Lung (tissue), 12 donors: ENCODE data around the gene NOS1AP. TPM values are rescaled to one million over a fixed set of nuclear protein-coding genes. Genes with fewer than 3 reads are reported as not detected.

Experiments used
- ATAC-seq: fragments of 200-7000 bp; cut with Tn5 transposase; one replicate; pipeline ENCODE4 v1.9.1; 2020; ENCODE audit warnings: moderate number of reproducible peaks; ENCODE audit not compliant: insufficient read depth, low FRiP score
- DNase-seq, 3 donors: peaks; one replicate each; pipeline ENCODE4 v3.0.0-alpha.2; 2013 to 2017
- H3K27ac ChIP-seq, 2 donors: one replicate each; pipeline ENCODE4 v1.5.1; 2013; ENCODE audit warnings: mild to moderate bottlenecking in 2 of 2, moderate library complexity in 2 of 2, control low read depth in 1 of 2, inconsistent platforms in 1 of 2, low read depth in 1 of 2, low read length in 1 of 2
- H3K27me3 ChIP-seq, 3 donors: one replicate each; pipeline ENCODE4 v1.5.1; 2013; ENCODE audit warnings: low read length in 2 of 3; ENCODE audit not compliant: control insufficient read depth in 3 of 3, insufficient read depth in 3 of 3
- H3K36me3 ChIP-seq, 4 donors: one replicate each; pipeline ENCODE4 v1.5.1; 2013; ENCODE audit warnings: low read length in 4 of 4, mild to moderate bottlenecking in 1 of 4, moderate library complexity in 1 of 4; ENCODE audit not compliant: control insufficient read depth in 4 of 4, insufficient read depth in 4 of 4
- H3K4me1 ChIP-seq, 5 donors: one replicate each; pipeline ENCODE4 v1.5.1; 2013; ENCODE audit warnings: low read length in 5 of 5, mild to moderate bottlenecking in 2 of 5, moderate library complexity in 1 of 5; ENCODE audit not compliant: control insufficient read depth in 5 of 5, insufficient read depth in 5 of 5
- H3K4me3 ChIP-seq: one replicate; pipeline ENCODE4 v1.5.1; 2013; ENCODE audit warnings: mild to moderate bottlenecking, control low read depth, moderate library complexity
- H3K9ac ChIP-seq, 2 donors: one replicate each; pipeline ENCODE4 v1.5.1; 2013; ENCODE audit warnings: low read length in 2 of 2, control low read depth in 1 of 2; ENCODE audit not compliant: insufficient read depth in 1 of 2
- H3K9me3 ChIP-seq, 4 donors: one replicate each; pipeline ENCODE4 v1.5.1; 2013; ENCODE audit warnings: low read length in 3 of 4, mild to moderate bottlenecking in 1 of 4, moderate library complexity in 1 of 4; ENCODE audit not compliant: control insufficient read depth in 4 of 4, insufficient read depth in 3 of 4
- CTCF ChIP-seq: IDR thresholded peaks from 2 replicates; pipeline ENCODE4 v1.5.1; 2012; ENCODE audit warnings: mild to moderate bottlenecking; ENCODE audit errors: control extremely low read depth, extremely low read depth
- WGBS, 2 donors: extraction: QIAGEN DNeasy Blood & Tissue Kit; methylation state at CpG; one replicate each; pipeline ENCODE4 v1.1.7; 2013; 5-methylcytosine and 5-hydroxymethylcytosine counted together
- polyA plus RNA-seq, 2 donors: library from polyadenylated mRNA; stranded (reverse); fragments of 200-250 nt; gene quantifications; one replicate each; pipeline ENCODE4 v1.2.1, GENCODE V29; 2013
- total RNA-seq, 2 donors: library from RNA; depleted of rRNA in 1 of 2; stranded (reverse); fragments of >200 nt in 1 of 2; gene quantifications; one replicate each; pipeline ENCODE4 v1.2.1, GENCODE V29; 2014 to 2021
- donor health status: control.
- donor health status: control.
- donor health status: Bipolar disorder and iron deficiency.
- donor health status: healthy.
- donor health status: DM: yes; HTN: yes; CAD: no.

Gene NOS1AP
- total and polyA plus RNA-seq, 4 donors = 0.57 to 5.0 (median 1.2) TPM

- no peak for ATAC-seq
- DNase-seq = peak; percentile 91 to 98 (median 97)
- no peak for TF ChIP-seq CTCF
- Histone ChIP-seq H3K4me1 (peaks cover 4 to 69% (median 36%) of the 10 kb centered on the region in 5 donors), H3K36me3 (no peaks in the 10 kb centered on the region), H3K27ac (no peak overlapping the region), H3K4me3 (no peak overlapping the region), H3K27me3 (no peaks in the 10 kb centered on the region), H3K9ac (no peak overlapping the region), H3K9me3 (no peaks in the 10 kb centered on the region)
- 62 to 74% methylated on average over 7 of the region's 7 CpGs for WGBS, 2 donors
Measured at GRCh38 chr1:162204129-162204822, 134.8 kb downstream of the NOS1AP start.

- no peaks in the 10 kb centered on the region for H3K9me3 ChIP-seq
- no peak for TF ChIP-seq CTCF
- H3K36me3 ChIP-seq = no peaks in the 10 kb centered on the region
- H3K27me3 ChIP-seq = no peaks in the 10 kb centered on the region
- H3K4me3 ChIP-seq = no peak overlapping the region
- peaks cover 4 to 65% (median 32%) of the 10 kb centered on the region in 5 donors for H3K4me1 ChIP-seq
- H3K27ac ChIP-seq = no peak overlapping the region
- no peak overlapping the region for H3K9ac ChIP-seq
- WGBS, 2 donors = 81 to 94% methylated on average over 1 of the region's 1 CpG
- ATAC-seq (no peak), DNase-seq (peak in 2 of 3 donors; percentile 79 to 87)
Measured at GRCh38 chr1:162204823-162205155, 135.3 kb downstream of the NOS1AP start.

DNA sequence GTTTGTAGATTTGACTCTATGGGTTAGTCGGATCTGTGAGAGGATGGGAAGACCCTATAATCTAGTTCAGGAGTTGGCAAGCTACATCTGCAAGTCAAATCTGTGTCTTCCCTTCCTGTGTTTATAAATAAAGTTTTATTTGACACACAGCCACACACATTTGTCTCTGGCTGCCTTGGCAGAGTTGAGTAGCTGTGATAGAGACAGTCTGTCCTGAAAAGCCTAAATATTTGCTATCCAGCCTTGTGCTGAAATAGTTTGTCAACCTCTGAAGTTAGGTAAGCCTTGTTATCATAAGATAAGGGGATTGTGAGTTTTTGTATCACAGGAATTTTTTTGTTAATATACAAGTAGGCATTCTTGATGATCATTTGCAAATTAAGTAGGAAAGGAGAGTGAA, 136.8 kb downstream of the NOS1AP start:
- Histone ChIP-seq H3K4me3 (no peak overlapping the region), H3K27me3 (no peaks in the 10 kb centered on the region), H3K9ac (no peak overlapping the region), H3K27ac (no peak overlapping the region), H3K9me3 (no peaks in the 10 kb centered on the region), H3K4me1 (peaks cover 4 to 65% (median 32%) of the 10 kb centered on the region in 5 donors), H3K36me3 (no peaks in the 10 kb centered on the region)
- peak in 1 of 3 donors; percentile 46 for DNase-seq
- 74 to 78% methylated on average over 1 of the region's 1 CpG for WGBS, 2 donors
- ATAC-seq = no peak
- TF ChIP-seq CTCF = no peak
